Ascending aorta (tissue), 2 donors: ENCODE measurements around the gene NUP214. TPM values are rescaled to one million over a fixed set of nuclear protein-coding genes. Genes with fewer than 3 reads are reported as not detected.
"Not testable (repeated sequence)": the region's sequence is repeated elsewhere in the genome, so short reads cannot be mapped to it uniquely, and the experiment has no call there.

Experiments
- DNase-seq, 2 donors: peaks; one replicate each; pipeline ENCODE4 v3.0.0-alpha.2; 2019; ENCODE audit warnings: low spot score in 2 of 2
- H3K27ac ChIP-seq, 2 donors: fragments of 200-600 bp; sonication (generic); one replicate each; pipeline ENCODE4 v1.5.1; 2016 to 2017; ENCODE audit warnings: mild to moderate bottlenecking in 1 of 2
- H3K27me3 ChIP-seq: fragments of 200-600 bp; sonication (generic); one replicate; pipeline ENCODE4 v1.5.1; 2017
- H3K36me3 ChIP-seq, 2 donors: fragments of 200-600 bp; sonication (generic); one replicate each; pipeline ENCODE4 v1.5.1; 2016
- H3K4me1 ChIP-seq, 2 donors: fragments of 200-600 bp; sonication (generic); one replicate each; pipeline ENCODE4 v1.5.1; 2016 to 2017; ENCODE audit warnings: mild to moderate bottlenecking in 1 of 2
- H3K4me3 ChIP-seq, 2 donors: fragments of 200-600 bp; sonication (generic); one replicate each; pipeline ENCODE4 v1.5.1; 2016 to 2017; ENCODE audit warnings: mild to moderate bottlenecking in 1 of 2
- H3K9me3 ChIP-seq, 2 donors: fragments of 200-600 bp; sonication (generic); one replicate each; pipeline ENCODE4 v1.5.1; 2016
- intact Hi-C: fragments of 100-400 bp; cut with DNase I; formaldehyde crosslinking; loops from one replicate; pipeline ENCODE4 v1.15.1; 2023
- total RNA-seq: library from RNA; depleted of rRNA; stranded (reverse); fragments of >200 nt; gene quantifications from one replicate; pipeline ENCODE4 v1.1.0, GENCODE V29; 2016
- TF ChIP-seq, protein P1 (sequence below), 3 experiments: fragments of 200-600 bp in 2 of 3; fragments of 450-650 bp in 1 of 3; sonication (generic) in 2 of 3; IDR thresholded peaks; one replicate each; pipeline ENCODE4 v1.5.1; 2016 to 2019; ENCODE audit warnings: antibody characterized with exemption in 3 of 3, mild to moderate bottlenecking in 1 of 3, moderate library complexity in 1 of 3

NUP214 gene
- total RNA-seq, 1 donor from 2014 or later = 234 TPM

DNA sequence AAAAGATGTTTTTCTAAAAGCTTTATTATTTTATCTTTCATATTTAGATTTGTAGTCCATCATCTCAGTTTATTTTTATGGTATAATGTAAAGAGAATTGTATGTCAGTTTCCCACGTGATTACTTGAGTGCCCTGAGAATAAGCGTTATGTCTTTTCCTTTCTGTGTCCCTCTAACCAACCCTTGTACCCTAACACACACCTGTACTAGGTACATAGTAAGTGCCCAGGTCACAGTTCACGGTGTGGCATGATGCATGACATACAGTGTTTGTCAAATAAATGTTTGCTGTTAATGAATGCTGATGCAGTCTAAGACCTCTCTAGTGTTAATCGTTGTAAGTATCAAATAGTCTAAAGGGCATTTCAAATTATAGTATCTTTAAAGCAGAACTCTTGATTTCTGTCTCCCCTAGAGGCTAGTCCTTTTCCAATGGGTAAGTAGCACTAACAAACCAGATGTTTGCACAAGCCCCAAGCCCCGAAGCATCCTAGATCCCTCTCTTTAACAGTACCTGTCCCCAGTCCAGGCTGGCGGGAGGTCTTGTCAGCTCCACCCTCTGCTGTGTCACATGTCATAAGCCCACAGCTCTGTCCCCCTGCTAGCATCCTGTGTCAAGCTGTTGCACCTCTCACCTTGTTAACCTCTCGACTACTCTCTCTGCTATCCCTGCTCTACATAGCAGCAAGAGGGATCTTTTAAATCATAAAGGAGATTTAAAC is 23.7 kb downstream of the NUP214 start:
- H3K4me3 ChIP-seq = no peak overlapping the region
- H3K9me3 ChIP-seq = no peaks in the 10 kb centered on the region
- intact Hi-C loops = no loop called here
- H3K36me3 ChIP-seq = peaks cover 75 to 99% of the 10 kb centered on the region in 2 donors
- H3K4me1 ChIP-seq = no peaks in the 10 kb centered on the region
- no peaks in the 10 kb centered on the region for H3K27me3 ChIP-seq
- H3K27ac ChIP-seq = no peak overlapping the region
- TF ChIP-seq, protein P1, sequence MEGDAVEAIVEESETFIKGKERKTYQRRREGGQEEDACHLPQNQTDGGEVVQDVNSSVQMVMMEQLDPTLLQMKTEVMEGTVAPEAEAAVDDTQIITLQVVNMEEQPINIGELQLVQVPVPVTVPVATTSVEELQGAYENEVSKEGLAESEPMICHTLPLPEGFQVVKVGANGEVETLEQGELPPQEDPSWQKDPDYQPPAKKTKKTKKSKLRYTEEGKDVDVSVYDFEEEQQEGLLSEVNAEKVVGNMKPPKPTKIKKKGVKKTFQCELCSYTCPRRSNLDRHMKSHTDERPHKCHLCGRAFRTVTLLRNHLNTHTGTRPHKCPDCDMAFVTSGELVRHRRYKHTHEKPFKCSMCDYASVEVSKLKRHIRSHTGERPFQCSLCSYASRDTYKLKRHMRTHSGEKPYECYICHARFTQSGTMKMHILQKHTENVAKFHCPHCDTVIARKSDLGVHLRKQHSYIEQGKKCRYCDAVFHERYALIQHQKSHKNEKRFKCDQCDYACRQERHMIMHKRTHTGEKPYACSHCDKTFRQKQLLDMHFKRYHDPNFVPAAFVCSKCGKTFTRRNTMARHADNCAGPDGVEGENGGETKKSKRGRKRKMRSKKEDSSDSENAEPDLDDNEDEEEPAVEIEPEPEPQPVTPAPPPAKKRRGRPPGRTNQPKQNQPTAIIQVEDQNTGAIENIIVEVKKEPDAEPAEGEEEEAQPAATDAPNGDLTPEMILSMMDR (IDR thresholded peaks at IDR 0.05) = no peak
- no peak for DNase-seq

DNA sequence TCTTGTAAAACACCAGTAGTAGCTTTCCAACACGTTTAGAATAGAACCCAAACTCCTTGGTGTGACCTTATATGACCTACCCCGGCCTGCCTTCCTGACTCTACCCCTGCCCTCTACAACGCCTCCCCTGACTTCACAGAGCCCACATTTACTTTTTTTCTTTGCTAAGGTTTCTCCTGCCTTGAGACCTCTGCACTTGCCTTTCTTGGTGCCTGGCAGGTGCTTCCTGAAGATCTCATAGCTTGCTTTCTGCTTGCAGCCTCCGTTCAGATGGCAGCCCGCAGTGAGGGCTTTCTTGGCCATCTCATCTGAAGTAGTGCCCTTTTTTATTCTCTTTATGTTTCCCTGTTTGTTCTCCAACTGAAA is 24.3 kb downstream of the NUP214 start:
- intact Hi-C loops = no loop called here
- H3K36me3 ChIP-seq = peaks cover 75 to 99% of the 10 kb centered on the region in 2 donors
- no peak overlapping the region for H3K4me3 ChIP-seq
- no peak for DNase-seq
- H3K27me3 ChIP-seq = no peaks in the 10 kb centered on the region
- no peak overlapping the region for H3K27ac ChIP-seq
- TF ChIP-seq, protein P1 (IDR thresholded peaks at IDR 0.05) = no peak
- no peaks in the 10 kb centered on the region for H3K9me3 ChIP-seq
- H3K4me1 ChIP-seq = no peaks in the 10 kb centered on the region

DNA sequence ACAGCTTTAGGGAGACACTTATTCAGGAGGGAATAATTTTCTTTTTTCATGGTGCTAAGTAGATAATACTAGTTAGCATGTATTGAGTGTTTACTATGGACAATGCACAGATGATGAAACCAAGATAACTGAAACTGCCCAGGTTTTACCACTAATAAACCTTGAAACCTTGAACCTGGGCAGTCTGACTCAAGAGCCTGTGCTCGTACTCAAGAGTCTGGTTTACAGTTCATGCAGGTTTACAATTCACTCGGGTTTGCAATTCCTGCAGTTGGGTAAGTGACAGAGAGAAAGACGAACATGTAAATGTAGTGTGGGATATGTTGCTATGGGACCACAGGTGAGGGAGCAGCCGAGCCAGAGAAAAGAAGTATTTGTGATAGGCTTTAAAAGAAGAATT is 28.2 kb downstream of the NUP214 start:
- intact Hi-C loops = no loop called here
- TF ChIP-seq, protein P1 (IDR thresholded peaks at IDR 0.05) = no peak
- Histone ChIP-seq H3K9me3 (no peaks in the 10 kb centered on the region), H3K4me1 (no peaks in the 10 kb centered on the region), H3K4me3 (no peak overlapping the region), H3K27ac (no peak overlapping the region), H3K27me3 (no peaks in the 10 kb centered on the region), H3K36me3 (peaks cover 51 to 79% of the 10 kb centered on the region in 2 donors)
- no peak for DNase-seq

DNA sequence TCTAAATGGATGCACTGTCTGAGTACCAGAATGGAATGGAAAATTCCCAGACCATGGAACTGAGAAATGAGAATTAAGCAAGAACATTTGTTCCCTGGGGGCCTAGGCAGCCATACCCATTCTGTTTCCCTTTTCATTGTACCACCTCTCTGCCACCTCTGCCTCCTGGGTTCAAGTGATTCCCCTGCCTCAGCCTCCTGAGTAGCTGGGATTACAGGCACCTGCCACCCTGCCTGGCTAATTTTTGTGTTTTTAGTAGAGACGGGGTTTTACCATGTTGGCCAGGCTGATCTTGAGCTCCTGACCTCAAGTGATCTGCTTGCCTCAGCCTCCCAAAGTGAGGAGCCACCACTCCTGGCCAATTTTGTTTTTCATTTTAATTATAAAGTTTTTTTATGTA is 33.3 kb downstream of the NUP214 start:
- DNase-seq, H3K4me3 ChIP-seq, H3K27me3 ChIP-seq, H3K4me1 ChIP-seq, H3K27ac ChIP-seq, intact Hi-C loops, H3K9me3 ChIP-seq: not testable (repeated sequence)
- peaks cover 46 to 71% of the 10 kb centered on the region in 2 donors for H3K36me3 ChIP-seq

DNA sequence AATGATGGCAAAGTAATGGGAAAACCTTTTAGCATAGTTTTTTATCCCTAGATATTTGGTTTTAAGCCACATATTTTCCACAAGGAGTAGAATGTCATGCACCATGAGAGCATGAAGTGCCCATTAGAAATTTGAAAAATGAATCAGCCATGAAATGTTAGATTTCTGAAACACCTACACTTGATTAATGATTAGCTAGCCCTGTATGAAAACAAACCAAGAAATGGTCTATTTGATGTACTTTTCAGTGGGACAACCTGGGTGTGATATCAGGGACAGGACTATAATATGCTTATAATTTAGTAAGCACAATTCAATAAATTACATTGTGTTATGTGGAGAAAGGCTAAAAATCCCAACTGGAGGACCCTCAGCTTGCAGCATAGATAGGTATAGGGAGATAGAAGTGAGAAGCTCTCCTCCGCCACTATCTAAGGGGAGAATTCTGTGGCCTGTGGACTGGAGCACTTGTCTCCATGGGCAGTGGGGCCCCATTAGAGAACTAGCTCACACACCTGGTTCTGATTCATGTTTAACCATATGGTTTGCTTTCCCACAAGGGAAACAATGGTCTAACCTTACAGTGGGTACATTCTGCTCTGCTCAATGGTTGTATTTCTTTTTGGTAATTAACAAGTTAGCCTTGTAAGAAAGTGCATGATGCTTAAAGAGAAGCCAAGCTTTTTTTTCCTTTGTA is 35.2 kb downstream of the NUP214 start:
- no peak for DNase-seq
- Histone ChIP-seq H3K36me3 (peaks cover 42 to 72% of the 10 kb centered on the region in 2 donors), H3K27ac (no peak overlapping the region), H3K27me3 (no peaks in the 10 kb centered on the region), H3K9me3 (no peaks in the 10 kb centered on the region), H3K4me3 (no peak overlapping the region), H3K4me1 (no peaks in the 10 kb centered on the region)
- TF ChIP-seq, protein P1 (IDR thresholded peaks at IDR 0.05) = no peak
- intact Hi-C loops = no loop called here

DNA sequence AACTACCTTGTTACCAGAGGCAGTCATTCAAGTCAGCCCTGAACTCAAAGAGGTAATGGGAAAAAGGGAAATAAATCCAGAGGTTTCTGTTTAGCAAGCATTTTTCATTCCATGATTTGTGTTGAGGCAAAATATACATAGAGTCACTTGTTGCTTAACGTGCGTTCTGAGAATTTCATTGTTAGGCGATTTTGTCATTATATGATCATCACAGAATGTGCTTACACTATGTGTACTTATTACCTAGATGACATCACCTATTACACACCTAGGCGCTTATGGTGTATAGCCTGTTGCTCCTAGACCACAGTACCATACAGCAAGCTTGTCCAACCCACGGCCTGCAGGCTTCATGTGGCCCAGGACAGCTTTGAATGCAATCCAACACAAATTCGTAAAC is 36.2 kb downstream of the NUP214 start:
- H3K27me3 ChIP-seq = no peaks in the 10 kb centered on the region
- intact Hi-C loops = no loop called here
- no peaks in the 10 kb centered on the region for H3K9me3 ChIP-seq
- no peak overlapping the region for H3K4me3 ChIP-seq
- no peaks in the 10 kb centered on the region for H3K4me1 ChIP-seq
- peaks cover 42 to 72% of the 10 kb centered on the region in 2 donors for H3K36me3 ChIP-seq
- no peak for DNase-seq
- no peak overlapping the region for H3K27ac ChIP-seq
- TF ChIP-seq, protein P1 (IDR thresholded peaks at IDR 0.05) = no peak
